Cardiac fibroblast (primary cell): ENCODE data around the gene PYGM.

Source experiments
- DNase-seq, 2 donors: peaks; one replicate each; pipeline versions ENCODE4 v3.0.0 to v3.0.0-alpha.2; 2010; ENCODE audit warnings: low read depth in 2 of 2
- H3K4me3 ChIP-seq, 2 donors: replicated peaks in 1 of 2; 1 replicate in 1 of 2; 2 replicates in 1 of 2; pipeline ENCODE4 v1.5.1; 2011; ENCODE audit warnings: low read depth in 2 of 2, low read length in 2 of 2, mild to moderate bottlenecking in 2 of 2, moderate library complexity in 1 of 2
- TF ChIP-seq, protein P1 (sequence below): IDR thresholded peaks from one replicate; pipeline ENCODE4 v1.5.1; 2011; ENCODE audit warnings: low read depth, mild to moderate bottlenecking, low read length, inconsistent platforms

Gene PYGM

DNA sequence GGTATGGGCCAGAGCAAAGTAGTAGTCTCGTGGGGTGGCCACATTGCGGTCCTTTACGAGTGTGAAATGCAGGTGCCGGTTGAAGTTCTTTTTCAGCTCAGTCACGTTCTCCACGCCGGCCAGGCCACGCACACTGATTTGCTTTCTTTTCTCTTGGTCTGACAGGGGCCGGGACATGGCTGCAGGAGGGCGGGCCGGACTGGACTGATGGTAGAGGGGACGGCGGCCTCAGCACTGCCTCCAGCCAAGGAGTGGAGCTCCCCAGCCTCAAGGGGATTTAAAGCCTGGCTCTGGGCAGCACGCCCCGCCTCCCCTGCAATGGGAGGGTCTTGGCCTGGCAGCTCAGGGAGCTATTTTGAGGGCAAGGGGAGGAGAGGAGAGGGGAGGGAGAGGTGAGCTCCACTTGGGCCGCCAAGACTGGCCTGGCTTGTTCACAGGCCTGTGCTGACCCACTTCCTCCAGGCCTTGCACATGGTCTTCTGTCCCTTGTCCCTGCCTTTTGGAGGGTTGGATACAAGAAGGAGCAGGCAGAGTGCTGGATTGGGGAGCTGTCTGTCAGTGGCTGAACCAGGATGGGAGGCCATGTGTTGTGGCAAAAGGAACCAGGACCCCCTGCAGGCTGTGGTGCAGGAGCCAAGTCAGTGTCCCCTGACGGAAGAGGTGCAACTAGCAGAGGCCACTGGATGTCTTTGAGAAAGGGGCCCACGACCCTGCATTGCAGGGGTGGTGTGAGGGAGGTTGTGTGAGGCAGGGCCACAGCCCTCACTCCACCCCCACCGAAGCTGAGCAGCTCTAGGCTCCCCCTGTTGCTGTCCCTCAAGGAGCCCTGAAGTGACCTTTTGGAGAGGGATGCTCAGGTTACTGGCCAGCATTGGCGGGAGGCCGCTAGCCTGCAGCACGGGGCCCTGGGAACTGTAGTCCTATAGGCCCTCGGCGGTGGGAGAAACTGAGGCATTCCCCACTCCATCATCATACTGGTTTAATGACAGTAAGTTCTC lies at the start of gene PYGM:
PYGM (minus strand) TSS at position 253 of the 998 bp plus-strand sequence; CDS start at position 177, 76 bp downstream.
- peak within 1 kb of the TSS in 1 of 2 donors; percentile 2 for H3K4me3 ChIP-seq
- TF ChIP-seq, protein P1, sequence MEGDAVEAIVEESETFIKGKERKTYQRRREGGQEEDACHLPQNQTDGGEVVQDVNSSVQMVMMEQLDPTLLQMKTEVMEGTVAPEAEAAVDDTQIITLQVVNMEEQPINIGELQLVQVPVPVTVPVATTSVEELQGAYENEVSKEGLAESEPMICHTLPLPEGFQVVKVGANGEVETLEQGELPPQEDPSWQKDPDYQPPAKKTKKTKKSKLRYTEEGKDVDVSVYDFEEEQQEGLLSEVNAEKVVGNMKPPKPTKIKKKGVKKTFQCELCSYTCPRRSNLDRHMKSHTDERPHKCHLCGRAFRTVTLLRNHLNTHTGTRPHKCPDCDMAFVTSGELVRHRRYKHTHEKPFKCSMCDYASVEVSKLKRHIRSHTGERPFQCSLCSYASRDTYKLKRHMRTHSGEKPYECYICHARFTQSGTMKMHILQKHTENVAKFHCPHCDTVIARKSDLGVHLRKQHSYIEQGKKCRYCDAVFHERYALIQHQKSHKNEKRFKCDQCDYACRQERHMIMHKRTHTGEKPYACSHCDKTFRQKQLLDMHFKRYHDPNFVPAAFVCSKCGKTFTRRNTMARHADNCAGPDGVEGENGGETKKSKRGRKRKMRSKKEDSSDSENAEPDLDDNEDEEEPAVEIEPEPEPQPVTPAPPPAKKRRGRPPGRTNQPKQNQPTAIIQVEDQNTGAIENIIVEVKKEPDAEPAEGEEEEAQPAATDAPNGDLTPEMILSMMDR: no peak
- peak; percentile 41 to 94 for DNase-seq

DNA sequence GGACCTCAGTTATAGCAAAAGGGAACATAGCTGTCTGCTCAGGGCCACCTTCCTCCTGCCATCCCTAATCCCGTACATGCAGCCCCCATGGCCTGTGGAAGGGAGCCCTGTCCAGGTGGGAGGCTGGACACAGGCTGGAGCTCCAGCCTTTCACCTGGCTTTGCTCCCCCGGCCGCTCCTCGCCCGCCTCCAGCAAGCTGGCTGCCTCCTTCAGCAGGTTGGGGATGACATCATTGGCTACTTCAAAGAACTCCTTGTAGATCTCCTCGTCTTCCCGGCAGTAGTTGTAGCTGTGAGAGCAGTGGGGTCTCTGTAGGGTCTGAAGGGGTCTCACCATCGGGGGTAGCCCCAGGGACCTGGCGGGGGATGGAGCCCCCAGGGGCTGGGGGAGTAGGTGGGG lies 45.7 kb upstream of the PYGM start:
- no peak overlapping the region for H3K4me3 ChIP-seq
- no peak for DNase-seq
- TF ChIP-seq, protein P1: no peak

DNA sequence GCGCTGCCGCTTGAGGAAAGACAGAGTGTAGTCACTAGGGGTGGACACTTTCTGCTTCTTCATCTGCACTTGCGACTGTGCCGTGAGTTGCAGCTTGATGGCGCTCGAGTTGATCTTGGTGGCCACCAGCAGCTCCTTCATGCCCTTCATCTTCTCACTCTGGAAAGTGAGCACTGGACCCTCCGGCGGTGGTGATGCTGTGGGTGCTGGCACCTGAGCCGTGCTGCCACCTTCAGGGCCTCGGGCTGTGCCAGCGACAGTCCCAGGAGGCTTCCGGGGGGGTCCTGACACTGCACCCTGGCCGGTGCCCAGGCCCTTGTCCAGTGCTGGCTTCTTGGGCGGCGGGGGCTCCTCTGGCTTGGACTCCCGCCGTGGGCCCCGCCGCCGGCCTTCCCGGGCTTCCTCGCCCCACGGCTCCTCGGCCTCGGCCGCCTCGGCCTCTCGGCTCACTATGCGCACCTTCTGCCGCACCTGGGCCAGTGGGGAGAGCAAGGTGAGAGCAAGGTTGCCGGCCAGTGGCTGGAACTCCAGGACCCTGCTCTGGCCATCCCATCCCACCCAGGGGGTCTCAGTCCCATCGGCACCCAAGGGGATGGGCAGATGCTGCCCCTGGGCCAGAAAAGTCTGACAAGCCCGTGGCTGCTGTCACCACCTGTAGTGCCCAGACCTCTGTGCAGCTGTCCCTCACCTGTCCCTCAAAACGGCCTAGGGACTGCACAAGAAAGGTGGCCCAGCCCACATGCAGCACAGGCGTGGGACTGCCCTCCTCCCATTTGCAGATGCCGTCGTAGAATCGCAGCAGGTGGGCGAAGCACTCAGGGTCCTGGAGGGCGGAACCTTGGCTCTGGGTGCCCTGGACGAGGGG lies 44.8 kb upstream of the PYGM start:
- TF ChIP-seq, protein P1: no peak
- no peak for DNase-seq
- no peak overlapping the region for H3K4me3 ChIP-seq

DNA sequence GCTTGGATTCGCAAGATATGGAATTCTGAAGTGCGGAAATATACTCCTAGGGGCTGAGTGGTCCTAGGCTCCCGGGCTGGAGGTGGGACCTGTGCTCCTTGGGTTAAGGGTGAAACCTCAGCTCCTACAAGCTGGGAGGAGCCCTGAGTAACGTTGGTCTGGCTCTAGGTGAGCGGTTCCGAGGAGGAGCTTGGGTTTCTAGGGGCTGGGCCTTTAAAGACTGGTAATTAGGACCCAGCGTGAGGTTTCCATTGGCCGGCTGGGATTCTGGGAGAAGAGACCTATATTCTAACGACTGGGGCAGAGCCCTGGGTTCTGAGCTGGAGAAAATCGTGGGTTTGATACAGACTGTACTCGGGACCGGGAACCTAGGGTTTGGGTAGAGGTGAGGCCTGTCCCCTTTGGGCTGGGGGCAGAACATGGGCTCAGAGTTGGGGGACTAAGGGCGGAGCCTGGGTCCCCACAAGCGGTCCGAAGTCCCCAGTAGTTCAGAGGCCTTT lies 44.1 kb upstream of the PYGM start:
- H3K4me3 ChIP-seq: peak overlapping the region; percentile 61 to 67
- TF ChIP-seq, protein P1: no peak
- no peak for DNase-seq

DNA sequence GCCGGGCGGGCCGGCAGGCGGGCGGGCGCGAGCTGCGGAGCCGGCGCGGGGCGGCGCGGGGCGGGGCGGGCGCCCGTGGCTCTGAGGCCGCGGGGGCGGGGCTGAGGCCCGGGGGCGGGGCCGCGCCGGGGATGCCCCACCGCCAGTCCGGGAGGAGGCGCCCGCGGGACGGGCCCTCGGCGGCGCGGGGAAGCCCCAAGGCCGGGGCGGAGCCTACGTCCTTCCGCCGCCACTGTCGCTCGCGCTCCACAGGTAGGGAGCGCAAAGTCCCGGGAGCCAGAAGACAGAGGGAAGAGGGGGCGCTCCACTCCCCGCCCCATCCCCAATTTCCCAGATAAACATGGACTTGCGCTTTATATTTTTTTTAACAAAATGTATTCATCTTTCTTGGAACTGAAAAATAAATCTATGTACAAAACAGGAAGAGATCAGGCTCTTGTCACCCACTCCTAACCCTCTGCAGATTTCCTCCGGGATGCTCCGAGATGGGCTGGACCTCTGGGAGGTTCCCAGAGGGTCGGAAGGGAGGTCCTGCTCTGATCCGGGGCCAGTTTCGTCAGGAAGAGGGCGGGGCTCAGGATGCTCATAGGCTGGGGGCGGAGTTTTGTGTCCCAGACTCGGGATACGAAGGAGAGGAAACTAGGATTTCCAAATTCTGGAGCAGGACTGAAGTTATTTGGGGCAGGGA lies 43.5 kb upstream of the PYGM start, which contains the start of gene MAP4K2:
MAP4K2 (minus strand) TSS at position 57 of the 688 bp plus-strand sequence. CDS start 65 bp downstream, outside the sequence.
- DNase-seq: peak; percentile 78 to 88

More for the DNA sequence above, 43.5 kb upstream of the PYGM start, which contains the start of gene MAP4K2:
- TF ChIP-seq, protein P1: no peak
- peak within 1 kb of the TSS; percentile 61 to 67 for H3K4me3 ChIP-seq
